Esophagus muscularis mucosa (tissue), 4 donors: ENCODE data around the gene ZNF816. TPM values are rescaled to one million over a fixed set of nuclear protein-coding genes. Genes with fewer than 3 reads are reported as not detected.
"Not testable (repeated sequence)": the region's sequence is repeated elsewhere in the genome, so short reads cannot be mapped to it uniquely, and the experiment has no call there.

Experiments used
- DNase-seq: peaks from one replicate; pipeline ENCODE4 v3.0.0-alpha.2; 2017; ENCODE audit errors: extremely low spot score
- H3K27ac ChIP-seq, 4 donors: fragments of 200-600 bp; sonication (generic); replicated peaks in 1 of 4; 1 replicate in 3 of 4; 2 replicates in 1 of 4; pipeline ENCODE4 v1.5.1; 2016 to 2019; ENCODE audit warnings: mild to moderate bottlenecking in 1 of 4
- H3K27me3 ChIP-seq, 4 donors: fragments of 200-600 bp; sonication (generic); one replicate each; pipeline versions ENCODE4 v1.5.1 to v1.6.0; 2016 to 2019
- H3K36me3 ChIP-seq, 4 donors: fragments of 200-600 bp; sonication (generic); one replicate each; pipeline ENCODE4 v1.5.1; 2016 to 2019
- H3K4me1 ChIP-seq, 4 donors: fragments of 200-600 bp; sonication (generic); one replicate each; pipeline ENCODE4 v1.5.1; 2016 to 2019
- H3K4me3 ChIP-seq, 4 donors: fragments of 200-600 bp; sonication (generic); 1 replicate in 2 of 4; 2 replicates in 2 of 4; pipeline ENCODE4 v1.5.1; 2016 to 2019; ENCODE audit warnings: mild to moderate bottlenecking in 4 of 4, moderate library complexity in 1 of 4
- H3K9me3 ChIP-seq, 4 donors: fragments of 200-600 bp; sonication (generic); 1 replicate in 3 of 4; 2 replicates in 1 of 4; pipeline ENCODE4 v1.5.1; 2016 to 2019
- EP300 ChIP-seq: sonication (generic); formaldehyde crosslinking; IDR thresholded peaks from one replicate; pipeline ENCODE4 v1.6.1; 2017; ENCODE audit warnings: antibody characterized with exemption
- POLR2A ChIP-seq: fragments of 450-650 bp; IDR thresholded peaks from one replicate; pipeline ENCODE4 v1.6.1; 2017; ENCODE audit warnings: antibody characterized with exemption, moderate library complexity, mild to moderate bottlenecking, low read depth
- POLR2AphosphoS5 ChIP-seq, 2 donors: sonication (generic); formaldehyde crosslinking; IDR thresholded peaks; one replicate each; pipeline ENCODE4 v1.6.1; 2017; ENCODE audit warnings: antibody characterized with exemption in 2 of 2
- WGBS: methylation state at CpG from one replicate; pipeline ENCODE4 v1.1.5; 2018; 5-methylcytosine and 5-hydroxymethylcytosine counted together
- intact Hi-C: fragments of 100-400 bp; cut with DNase I; formaldehyde crosslinking; loops from one replicate; pipeline ENCODE4 v1.15.1; 2023
- total RNA-seq, 4 donors: library from RNA; depleted of rRNA; stranded (reverse); fragments of >200 nt; gene quantifications; one replicate each; pipeline versions ENCODE4 v1.1.0 to v1.2.1, GENCODE V29; 2016
- TF ChIP-seq, protein P1 (sequence below), 3 experiments: fragments of 200-600 bp in 2 of 3; fragments of 450-650 bp in 1 of 3; sonication (generic) in 2 of 3; IDR thresholded peaks; one replicate each; pipeline ENCODE4 v1.5.1; 2017 to 2019; ENCODE audit warnings: antibody characterized with exemption in 3 of 3, mild to moderate bottlenecking in 2 of 3, moderate library complexity in 1 of 3

ZNF816 gene
- total RNA-seq, 4 donors from 2014 or later, result 4.0 to 12.9 (median 6.0) TPM

DNA sequence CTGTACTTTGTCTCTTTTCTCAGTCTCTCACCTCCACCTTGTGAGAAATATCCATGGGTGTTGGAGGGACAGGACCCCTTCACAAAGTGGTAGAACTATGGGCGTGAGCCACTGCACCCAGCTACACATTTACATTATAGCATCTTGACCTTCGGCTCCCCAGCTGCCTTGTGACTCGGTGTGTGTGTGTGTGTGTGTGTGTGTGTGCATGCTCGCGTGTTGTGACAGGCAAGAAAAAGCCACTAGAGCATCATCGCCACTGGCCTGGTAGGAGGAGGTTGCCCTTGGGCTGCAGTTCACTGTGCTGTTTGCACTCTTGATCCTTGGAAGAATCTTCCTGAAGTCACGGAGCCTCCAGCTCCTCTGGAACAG, 25.7 kb downstream of the ZNF816 start:
- Histone ChIP-seq H3K9me3 (no peaks in the 10 kb centered on the region), H3K4me3 (no peak overlapping the region), H3K4me1 (peaks cover 3 to 13% (median 9%) of the 10 kb centered on the region in 4 donors), H3K27ac (no peak overlapping the region), H3K36me3 (peaks cover 0 to 8% (median 3%) of the 10 kb centered on the region in 4 donors), H3K27me3 (no peaks in the 10 kb centered on the region)
- DNase-seq, result no peak
- intact Hi-C loops, result no loop called here
- WGBS, result 95% methylated on average over 3 of the region's 7 CpGs
- TF ChIP-seq POLR2A (no peak), POLR2AphosphoS5 (IDR thresholded peaks at IDR 0.05) (no peak), EP300 (no peak)
- TF ChIP-seq, protein P1, sequence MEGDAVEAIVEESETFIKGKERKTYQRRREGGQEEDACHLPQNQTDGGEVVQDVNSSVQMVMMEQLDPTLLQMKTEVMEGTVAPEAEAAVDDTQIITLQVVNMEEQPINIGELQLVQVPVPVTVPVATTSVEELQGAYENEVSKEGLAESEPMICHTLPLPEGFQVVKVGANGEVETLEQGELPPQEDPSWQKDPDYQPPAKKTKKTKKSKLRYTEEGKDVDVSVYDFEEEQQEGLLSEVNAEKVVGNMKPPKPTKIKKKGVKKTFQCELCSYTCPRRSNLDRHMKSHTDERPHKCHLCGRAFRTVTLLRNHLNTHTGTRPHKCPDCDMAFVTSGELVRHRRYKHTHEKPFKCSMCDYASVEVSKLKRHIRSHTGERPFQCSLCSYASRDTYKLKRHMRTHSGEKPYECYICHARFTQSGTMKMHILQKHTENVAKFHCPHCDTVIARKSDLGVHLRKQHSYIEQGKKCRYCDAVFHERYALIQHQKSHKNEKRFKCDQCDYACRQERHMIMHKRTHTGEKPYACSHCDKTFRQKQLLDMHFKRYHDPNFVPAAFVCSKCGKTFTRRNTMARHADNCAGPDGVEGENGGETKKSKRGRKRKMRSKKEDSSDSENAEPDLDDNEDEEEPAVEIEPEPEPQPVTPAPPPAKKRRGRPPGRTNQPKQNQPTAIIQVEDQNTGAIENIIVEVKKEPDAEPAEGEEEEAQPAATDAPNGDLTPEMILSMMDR (IDR thresholded peaks at IDR 0.05), result no peak

DNA sequence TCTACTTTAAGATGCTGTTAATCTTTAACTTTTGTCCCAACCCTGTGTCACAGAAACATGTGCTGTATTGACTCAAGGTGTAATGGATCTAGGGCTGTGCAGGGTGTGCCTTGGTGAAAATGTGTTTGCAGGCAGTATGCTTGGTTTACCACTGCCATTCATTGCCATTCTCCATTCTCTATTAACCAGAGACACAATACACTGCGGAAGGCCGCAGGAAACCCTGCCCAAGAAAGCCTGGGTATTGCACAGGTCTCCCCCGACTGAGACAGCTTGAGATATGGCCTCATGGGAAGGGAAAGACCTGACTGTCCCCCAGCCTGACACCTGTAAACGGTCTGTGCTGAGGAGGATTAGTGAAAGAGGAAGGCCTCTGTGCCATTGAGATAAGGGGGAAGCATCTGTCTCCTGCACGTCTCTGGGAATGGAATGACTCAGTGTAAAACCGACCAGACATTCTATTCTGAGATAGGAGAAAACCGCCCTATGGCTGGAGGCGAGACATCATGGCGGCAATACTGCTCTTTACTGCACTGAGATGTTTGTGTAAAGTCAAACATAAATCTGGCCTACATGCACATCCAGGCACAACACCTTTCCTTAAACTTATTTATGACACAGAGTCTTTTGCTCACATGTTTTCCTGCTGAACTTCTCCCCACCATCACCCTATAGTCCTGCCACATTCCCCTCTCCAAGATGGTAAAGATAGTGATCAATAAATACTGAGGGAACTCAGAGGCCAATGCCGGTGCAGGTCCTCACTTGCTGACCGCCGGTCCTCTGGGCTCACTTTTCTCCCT, 26.3 kb downstream of the ZNF816 start:
- peaks cover under 1 to 7% (median 5%) of the 10 kb centered on the region in 4 donors for H3K4me1 ChIP-seq
- no peak for TF ChIP-seq POLR2AphosphoS5 (IDR thresholded peaks at IDR 0.05)
- H3K36me3 ChIP-seq, result peaks cover 0 to 8% (median 3%) of the 10 kb centered on the region in 4 donors
- no peaks in the 10 kb centered on the region for H3K9me3 ChIP-seq
- WGBS, result 79% methylated on average over 12 of the region's 12 CpGs
- intact Hi-C loops, result no loop called here
- H3K4me3 ChIP-seq, result no peak overlapping the region
- DNase-seq, result no peak
- no peak overlapping the region for H3K27ac ChIP-seq
- no peaks in the 10 kb centered on the region for H3K27me3 ChIP-seq

DNA sequence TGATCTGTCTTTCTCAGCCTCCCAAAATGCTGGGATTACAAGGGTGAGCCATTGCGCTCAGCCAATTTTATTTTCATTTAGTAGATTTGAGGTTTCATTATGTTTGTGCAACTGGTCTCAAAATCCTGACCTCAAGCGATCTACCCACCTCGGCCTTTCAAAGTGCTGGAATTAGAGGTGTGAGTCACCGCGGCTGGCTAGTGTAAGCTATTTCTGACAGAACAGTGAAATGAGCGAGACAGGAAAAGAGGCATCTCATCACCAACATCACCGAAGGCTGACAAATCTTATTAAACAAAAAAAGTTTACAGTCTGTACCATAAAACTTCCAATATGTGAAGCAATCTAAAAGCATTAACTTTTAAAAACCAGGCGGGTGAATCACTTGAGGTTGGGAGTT, 27.2 kb downstream of the ZNF816 start:
- no peak for TF ChIP-seq POLR2A
- no peak for TF ChIP-seq EP300
- no peak for TF ChIP-seq POLR2AphosphoS5 (IDR thresholded peaks at IDR 0.05)
- TF ChIP-seq, protein P1 (IDR thresholded peaks at IDR 0.05), result no peak
- H3K4me3 ChIP-seq, result no peak overlapping the region
- no peaks in the 10 kb centered on the region for H3K27me3 ChIP-seq
- H3K4me1 ChIP-seq, result no peaks in the 10 kb centered on the region
- DNase-seq, result no peak
- intact Hi-C loops, result no loop called here
- H3K27ac ChIP-seq, result no peak overlapping the region
- peaks cover 0 to 8% (median 3%) of the 10 kb centered on the region in 4 donors for H3K36me3 ChIP-seq
- no peaks in the 10 kb centered on the region for H3K9me3 ChIP-seq
- WGBS, result 82% methylated on average over 8 of the region's 8 CpGs

DNA sequence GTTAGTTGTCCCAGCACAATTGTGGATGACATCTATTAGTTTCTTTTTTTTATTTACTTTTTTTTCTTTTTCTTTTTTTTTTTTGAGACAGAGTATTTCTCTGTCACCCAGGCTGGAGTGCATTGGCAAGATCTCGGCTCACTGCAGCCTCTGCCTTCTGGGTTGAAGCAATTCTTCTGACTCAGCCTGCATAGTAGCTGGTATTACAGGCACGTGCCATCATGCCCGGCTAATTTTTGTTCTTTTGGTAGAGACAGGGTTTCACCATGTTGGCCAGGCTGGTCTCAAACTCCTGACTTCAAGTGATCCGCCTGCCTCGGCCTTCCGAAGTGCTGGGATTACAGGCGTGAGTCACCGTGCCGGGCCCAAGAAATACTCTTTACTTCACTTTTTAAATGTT, 38.0 kb downstream of the ZNF816 start:
- H3K27ac ChIP-seq, H3K4me3 ChIP-seq, H3K27me3 ChIP-seq, DNase-seq, H3K9me3 ChIP-seq, intact Hi-C loops: not testable (repeated sequence)
- 95% methylated on average over 9 of the region's 9 CpGs for WGBS
- Histone ChIP-seq H3K36me3 (peaks cover 7 to 15% (median 12%) of the 10 kb centered on the region in 4 donors), H3K4me1 (peaks cover 7 to 20% (median 18%) of the 10 kb centered on the region in 4 donors)

DNA sequence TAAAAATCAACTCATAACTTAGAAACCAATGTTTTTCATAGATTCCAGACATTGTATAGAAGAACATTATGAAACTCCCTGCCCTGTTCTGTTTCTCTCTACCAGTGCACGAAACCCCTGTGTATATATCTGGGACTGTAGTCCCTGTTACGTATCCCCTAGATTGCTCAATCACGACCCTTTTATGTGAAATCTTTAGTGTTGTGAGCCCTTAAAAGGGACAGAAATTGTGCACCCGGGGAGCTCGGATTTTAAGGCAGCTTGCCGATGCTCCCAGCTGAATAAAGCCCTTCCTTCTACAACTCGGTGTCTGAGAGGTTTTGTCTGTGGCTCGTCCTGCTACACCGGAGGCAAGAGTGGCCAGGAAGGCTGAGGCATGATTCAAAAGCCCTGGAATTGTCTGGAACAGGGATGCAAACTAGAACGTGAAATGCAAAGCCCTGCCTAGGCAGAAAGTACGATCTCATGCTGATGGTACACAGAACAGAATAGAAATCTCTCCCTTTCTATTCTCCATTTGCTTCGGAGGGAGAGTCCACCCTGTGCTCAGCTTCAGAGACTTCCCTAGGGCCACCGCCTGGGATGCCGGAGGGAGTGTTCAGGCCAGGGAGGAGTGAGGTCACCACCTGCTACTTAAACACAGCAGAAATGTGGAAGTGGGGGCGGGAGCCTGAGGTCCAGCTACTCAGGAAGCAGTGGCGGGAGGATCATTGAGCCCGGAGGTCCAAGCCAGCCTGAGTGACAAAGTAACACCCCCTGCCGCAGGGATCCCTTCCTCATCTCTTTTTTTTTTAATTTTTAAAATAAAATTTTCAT, 38.7 kb downstream of the ZNF816 start:
- H3K27me3 ChIP-seq, result no peaks in the 10 kb centered on the region
- DNase-seq, result no peak
- H3K9me3 ChIP-seq, result no peaks in the 10 kb centered on the region
- 59% methylated on average over 18 of the region's 18 CpGs for WGBS
- H3K27ac ChIP-seq, result peak overlapping the region; percentile 80 to 86 (median 86)
- peaks cover 4 to 13% (median 11%) of the 10 kb centered on the region in 4 donors for H3K36me3 ChIP-seq
- peak overlapping the region; percentile 62 to 74 (median 68) for H3K4me3 ChIP-seq
- H3K4me1 ChIP-seq, result peaks cover 7 to 20% (median 18%) of the 10 kb centered on the region in 4 donors
- intact Hi-C loops, result no loop called here
- TF ChIP-seq, protein P1 (IDR thresholded peaks at IDR 0.05), result no peak
- no peak for TF ChIP-seq EP300
- TF ChIP-seq POLR2AphosphoS5 (IDR thresholded peaks at IDR 0.05), result no peak
- TF ChIP-seq POLR2A, result no peak
